GM10248 (cell line): ENCODE results near the gene TAS2R1.

Experiments used
- CTCF ChIA-PET: fragments of 300-600 bp; sonication (Branson Sonifier 250); formaldehyde crosslinking; extraction: SDS; loops from one replicate; lab custom pipeline; 2021; ENCODE audit warnings: antibody characterized with exemption; lab: Yijun Ruan, JAX
- POLR2A ChIA-PET: fragments of 350-650 bp; sonication (Branson Sonifier 250); formaldehyde crosslinking; extraction: SDS; loops from one replicate; lab custom pipeline; 2020; ENCODE audit warnings: antibody characterized with exemption; lab: Yijun Ruan, JAX
- DNase-seq: peaks from one replicate; pipeline ENCODE4 v3.0.0; 2012; ENCODE audit errors: extremely low spot score
- TF ChIP-seq, protein P1 (sequence below): IDR thresholded peaks from 2 replicates; pipeline ENCODE4 v1.5.1; 2012; ENCODE audit warnings: mild to moderate bottlenecking, low read depth; ENCODE audit errors: extremely low read depth, missing control alignments, control extremely low read depth

TAS2R1 gene

DNA sequence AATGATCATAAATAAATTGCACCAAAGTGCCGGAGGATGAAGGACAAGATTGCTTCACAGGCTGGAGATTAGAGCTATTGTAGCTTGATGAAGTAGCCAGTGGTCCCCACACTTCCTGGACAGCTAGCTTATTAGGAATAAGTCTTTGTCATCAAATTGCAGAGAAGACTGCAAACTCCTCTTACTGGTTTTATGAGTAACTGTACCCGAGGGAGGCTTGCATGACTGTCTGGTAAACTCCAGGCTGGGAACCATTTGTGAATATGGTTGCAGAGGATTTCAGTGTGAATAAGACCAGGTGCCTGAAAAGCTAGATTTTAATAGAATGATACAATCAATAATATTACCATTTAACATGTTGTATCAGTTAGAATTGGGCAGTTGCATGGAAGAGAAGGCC, 47.7 kb downstream of the TAS2R1 start:
- ChIA-PET CTCF (interaction anchor here (1.2 to 2.1 kb wide), 2 partner anchors 8 to 15 kb away, joined by 4 read pairs; no protein-coding TSS in a partner anchor), POLR2A (no interaction called here)
- TF ChIP-seq, protein P1, sequence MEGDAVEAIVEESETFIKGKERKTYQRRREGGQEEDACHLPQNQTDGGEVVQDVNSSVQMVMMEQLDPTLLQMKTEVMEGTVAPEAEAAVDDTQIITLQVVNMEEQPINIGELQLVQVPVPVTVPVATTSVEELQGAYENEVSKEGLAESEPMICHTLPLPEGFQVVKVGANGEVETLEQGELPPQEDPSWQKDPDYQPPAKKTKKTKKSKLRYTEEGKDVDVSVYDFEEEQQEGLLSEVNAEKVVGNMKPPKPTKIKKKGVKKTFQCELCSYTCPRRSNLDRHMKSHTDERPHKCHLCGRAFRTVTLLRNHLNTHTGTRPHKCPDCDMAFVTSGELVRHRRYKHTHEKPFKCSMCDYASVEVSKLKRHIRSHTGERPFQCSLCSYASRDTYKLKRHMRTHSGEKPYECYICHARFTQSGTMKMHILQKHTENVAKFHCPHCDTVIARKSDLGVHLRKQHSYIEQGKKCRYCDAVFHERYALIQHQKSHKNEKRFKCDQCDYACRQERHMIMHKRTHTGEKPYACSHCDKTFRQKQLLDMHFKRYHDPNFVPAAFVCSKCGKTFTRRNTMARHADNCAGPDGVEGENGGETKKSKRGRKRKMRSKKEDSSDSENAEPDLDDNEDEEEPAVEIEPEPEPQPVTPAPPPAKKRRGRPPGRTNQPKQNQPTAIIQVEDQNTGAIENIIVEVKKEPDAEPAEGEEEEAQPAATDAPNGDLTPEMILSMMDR, result no peak
- DNase-seq, result no peak
